ENCODE data around the gene SYT13. TPM values are rescaled to one million over a fixed set of nuclear protein-coding genes. Genes with fewer than 3 reads are reported as not detected.

Gene SYT13
- total and polyA plus RNA-seq, 2 donors (not counting 3 experiments of a cell fraction or from before 2014, with no cell fraction given): not detected

GRCh38 chr11:45294499-45294898, 8.4 kb upstream of the SYT13 start:
- Histone ChIP-seq H3K9me1 (replicated peaks; ENCODE audit: control insufficient read depth, extremely low read depth, insufficient read depth, low read length) (no peaks in the 10 kb centered on the region), H3K4me2 (ENCODE audit: insufficient read depth, low read length) (no peak overlapping the region), H3K9ac (replicated peaks; ENCODE audit: extremely low read depth, insufficient read depth, low read length) (no peak overlapping the region), H4K20me1 (replicated peaks; ENCODE audit: control insufficient read depth, extremely low read depth, insufficient read depth, low read length) (no peaks in the 10 kb centered on the region), H2AFZ (ENCODE audit: low read depth, low read length) (no peak overlapping the region), H3K4me1 (ENCODE audit: control insufficient read depth, extremely low read depth, insufficient read depth, low read length) (no peaks in the 10 kb centered on the region), H3K27me3 (ENCODE audit: control insufficient read depth in 2 of 2, insufficient read depth in 2 of 2, low read length in 2 of 2) (peaks cover 21 to 22% of the 10 kb centered on the region in 2 experiments), H3K79me2 (ENCODE audit: control insufficient read depth, insufficient read depth, low read length) (no peaks in the 10 kb centered on the region), H3K4me3 (replicated peaks in 1 of 3; ENCODE audit: insufficient read depth in 1 of 3, low read depth in 1 of 3, low read length in 3 of 3) (no peak overlapping the region), H3K9me3 (replicated peaks; ENCODE audit: control insufficient read depth, insufficient read depth, low read length) (no peaks in the 10 kb centered on the region), H3K36me3 (ENCODE audit: control insufficient read depth in 2 of 2, extremely low read depth in 1 of 2, insufficient read depth in 2 of 2, low read length in 2 of 2) (no peaks in the 10 kb centered on the region), H3K27ac (ENCODE audit: insufficient read depth, low read depth, low read length) (no peak overlapping the region)
- dilution Hi-C loops (cut with MboI; ENCODE audit: extremely low pct_ligation_motif_present, low sequenced_read_pairs) (no loop called here), intact Hi-C loops (cut with micrococcal nuclease) (loop anchor here (5.0 kb wide), 1 partner anchor 357 kb away; no protein-coding TSS in a partner anchor)
- no TSS peak for BruUV-seq (replicated peaks)
- no peak for FAIRE-seq
- no peak for TF ChIP-seq EZH2 (IDR thresholded peaks at IDR 0.05; ENCODE audit: borderline replicate concordance, low read depth, low read length, severe bottlenecking)
- TF ChIP-seq POLR2A (IDR thresholded peaks at IDR 0.05; ENCODE audit: low read depth, low read length): no peak
- TF ChIP-seq POLR2AphosphoS5 (IDR thresholded peaks at IDR 0.05; ENCODE audit: insufficient read depth, low read depth, low read length): no peak
- no peak for TF ChIP-seq GATA2 (IDR thresholded peaks at IDR 0.05; ENCODE audit: insufficient read depth, insufficient read length, low read depth, low read length)
- TF ChIP-seq CTCF (IDR thresholded peaks at IDR 0.05; ENCODE audit: extremely low read depth in 1 of 2, insufficient read depth in 1 of 2, low read depth in 1 of 2, low read length in 2 of 2): no peak
- TF ChIP-seq FOS (IDR thresholded peaks at IDR 0.05; ENCODE audit: borderline replicate concordance, insufficient read depth, low read length): no peak
- TF ChIP-seq JUN (IDR thresholded peaks at IDR 0.05; ENCODE audit: borderline replicate concordance, insufficient read depth, insufficient read length, low read depth): no peak
- ChIA-PET POLR2A (no interaction called here), CTCF (interaction anchor here (1.2 to 13.4 kb wide), 4 partner anchors 17 to 184 kb away, joined by 3 to 242 read pairs (median 4); no protein-coding TSS in a partner anchor)
- no peak for DNase-seq (ENCODE audit: low read depth, low spot score)
